Central memory CD4-positive, alpha-beta T cell (primary cell): Measurements from ENCODE around the gene C1QB.

ENCODE experiments used
- DNase-seq: peaks from one replicate; pipeline ENCODE4 v3.0.0; 2022
- total RNA-seq, 3 experiments: gene quantifications; one replicate each; lab custom pipeline; 2026; lab: John Stamatoyannopoulos, UW

C1QB gene, protein sequence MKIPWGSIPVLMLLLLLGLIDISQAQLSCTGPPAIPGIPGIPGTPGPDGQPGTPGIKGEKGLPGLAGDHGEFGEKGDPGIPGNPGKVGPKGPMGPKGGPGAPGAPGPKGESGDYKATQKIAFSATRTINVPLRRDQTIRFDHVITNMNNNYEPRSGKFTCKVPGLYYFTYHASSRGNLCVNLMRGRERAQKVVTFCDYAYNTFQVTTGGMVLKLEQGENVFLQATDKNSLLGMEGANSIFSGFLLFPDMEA
- 0 reads per million in 3 experiments for total RNA-seq

DNA sequence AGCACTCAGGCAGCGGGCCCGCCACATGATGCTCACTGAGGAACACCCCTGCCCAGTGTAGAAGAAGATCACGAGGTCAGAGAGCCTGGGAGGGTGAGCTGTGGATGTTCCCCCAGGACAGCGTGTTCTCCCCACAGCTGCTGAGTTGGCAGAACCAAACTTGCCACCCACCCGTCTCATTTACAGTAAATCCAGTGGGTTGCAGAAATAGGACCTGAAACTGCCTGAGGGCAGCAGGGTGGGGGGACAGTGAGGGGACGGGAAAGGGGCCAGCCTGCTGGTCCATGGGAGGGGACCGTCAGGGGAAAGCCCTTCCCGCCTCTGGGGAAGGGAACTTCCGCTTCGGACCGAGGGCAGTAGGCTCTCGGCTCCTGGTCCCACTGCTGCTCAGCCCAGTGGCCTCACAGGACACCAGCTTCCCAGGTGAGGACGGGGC, at the start of gene C1QB:
Gene C1QB, plus strand, starts transcription at position 356 of the 436 bp plus-strand sequence. CDS start 6,227 bp downstream, outside the sequence.
- DNase-seq = no peak

- DNase-seq = no peak
Measured at GRCh38 chr1:22606161-22606560, 46.9 kb upstream of the C1QB start.

GRCh38 chr1:22607154-22607553, 45.9 kb upstream of the C1QB start:
- no peak for DNase-seq

DNA sequence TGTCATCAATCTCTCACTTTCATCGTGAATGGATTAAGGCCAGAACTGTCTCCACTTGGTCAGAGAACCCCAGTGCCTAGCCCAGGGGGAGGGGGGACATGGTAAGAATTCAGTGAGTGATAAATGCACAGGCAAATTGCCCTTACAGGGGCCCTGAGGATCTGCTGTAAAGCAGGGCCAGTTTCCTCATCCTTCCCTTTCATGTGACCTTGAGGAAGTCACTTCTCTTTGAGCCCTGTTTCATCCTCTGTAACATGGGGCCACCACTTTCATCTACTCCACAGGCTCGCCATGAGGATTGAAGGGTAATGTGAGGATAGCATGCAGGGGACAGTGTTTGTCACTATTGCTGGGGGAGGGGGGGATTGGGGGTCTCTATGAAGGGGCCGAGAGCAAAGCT, 44.7 kb upstream of the C1QB start:
- no peak for DNase-seq

DNA sequence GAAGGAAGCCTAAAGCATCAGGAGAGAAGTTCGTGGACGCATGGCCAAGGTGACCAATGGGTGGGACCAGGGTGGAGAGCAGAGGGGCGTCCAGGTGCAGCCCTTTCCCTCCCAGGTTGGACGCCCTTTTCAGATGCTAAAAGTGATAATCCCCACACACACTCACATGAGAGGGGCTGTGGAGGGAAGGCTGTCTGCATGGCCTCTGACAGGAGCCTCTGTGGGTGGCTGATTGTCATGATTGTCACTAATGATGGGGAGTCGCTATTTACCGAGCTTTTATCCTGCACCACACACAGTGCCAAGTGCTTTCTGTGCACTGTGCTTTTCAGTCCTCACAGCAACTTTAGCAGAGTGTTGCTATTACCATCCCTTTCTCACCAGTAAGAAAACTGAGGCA, 43.7 kb upstream of the C1QB start:
- DNase-seq = no peak

DNA sequence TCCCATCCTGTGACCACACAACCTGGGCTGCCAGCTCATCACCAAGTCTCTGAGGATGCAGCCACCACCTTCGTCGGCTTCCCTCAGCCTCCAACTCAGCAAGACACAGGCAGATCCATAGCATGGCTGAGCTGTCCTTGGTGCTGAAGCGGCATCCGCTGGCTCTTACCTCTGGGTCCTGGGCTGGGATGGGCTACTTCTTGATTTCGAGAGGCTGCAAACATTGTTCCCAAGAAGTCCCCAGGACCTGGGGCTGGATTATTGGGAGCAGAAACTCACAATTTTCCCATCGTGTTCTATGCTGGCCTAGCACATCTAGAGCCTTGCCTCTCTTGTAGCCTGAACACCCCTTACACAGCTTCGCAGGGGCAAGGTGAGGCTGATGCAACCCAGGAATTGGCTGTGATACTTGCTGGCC, 41.5 kb upstream of the C1QB start:
- no peak for DNase-seq

- no peak for DNase-seq
Measured at GRCh38 chr1:22612671-22613571, 40.1 kb upstream of the C1QB start.

DNA sequence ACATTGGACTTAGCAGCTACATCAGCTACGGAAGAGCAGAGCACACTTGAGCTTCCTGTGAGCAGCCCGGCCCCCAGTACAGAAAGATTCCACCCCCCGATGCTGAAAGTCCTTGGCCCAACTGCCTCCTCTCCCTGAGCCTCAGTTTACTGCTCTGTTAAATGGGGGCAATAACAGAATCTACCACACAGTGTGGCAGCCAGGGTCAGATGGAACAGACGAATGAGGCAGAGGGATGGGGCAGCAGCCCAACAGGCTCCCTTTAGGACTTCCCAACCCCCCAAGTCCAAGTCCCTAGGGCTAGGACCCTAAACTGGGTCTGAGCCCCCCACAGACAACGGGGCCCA, 39.5 kb upstream of the C1QB start:
- no peak for DNase-seq

DNA sequence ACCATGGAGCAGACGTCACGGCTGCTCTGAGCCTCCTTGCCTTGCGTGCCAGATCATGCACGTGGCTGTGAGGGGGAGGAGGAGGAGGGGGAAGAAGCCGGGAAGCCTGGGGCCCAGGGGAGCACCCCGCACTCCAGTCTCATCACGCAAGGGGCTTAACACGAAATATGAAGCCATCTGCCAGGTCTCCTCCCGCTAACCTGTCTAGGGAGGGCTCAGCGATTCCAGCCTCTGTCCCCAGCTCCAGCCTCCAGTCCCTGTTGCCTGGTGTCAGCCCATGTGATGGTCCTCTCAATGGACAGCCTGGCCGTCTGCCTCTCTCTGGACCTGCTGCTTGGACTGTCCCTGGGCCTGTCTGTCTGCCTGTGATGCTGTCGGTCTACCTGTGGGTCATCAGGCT, 39.1 kb upstream of the C1QB start:
- DNase-seq = no peak

GRCh38 chr1:22615886-22616285, 37.1 kb upstream of the C1QB start:
- no peak for DNase-seq

- DNase-seq = no peak
Measured at GRCh38 chr1:22616571-22616970, 36.5 kb upstream of the C1QB start.

DNA sequence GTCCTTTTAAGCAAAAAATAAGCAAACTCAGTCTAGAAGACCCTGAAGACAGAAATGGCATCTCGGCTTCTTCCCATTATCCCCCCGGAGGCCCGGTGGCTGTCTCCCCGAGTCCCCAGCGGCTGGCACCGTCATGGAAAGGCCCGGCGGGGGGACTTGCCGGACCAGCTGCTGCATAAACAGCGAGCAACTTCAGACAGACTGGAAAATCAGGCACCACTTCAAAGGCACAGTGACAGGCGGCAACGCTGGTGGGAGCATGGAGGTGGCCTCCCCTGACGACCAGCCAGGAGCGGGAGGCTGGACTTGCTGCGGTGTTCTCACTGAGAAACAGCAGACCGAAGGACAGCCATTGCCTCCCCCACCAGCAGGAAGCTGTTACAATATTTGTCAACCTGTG, 35.0 kb upstream of the C1QB start:
- no peak for DNase-seq

DNA sequence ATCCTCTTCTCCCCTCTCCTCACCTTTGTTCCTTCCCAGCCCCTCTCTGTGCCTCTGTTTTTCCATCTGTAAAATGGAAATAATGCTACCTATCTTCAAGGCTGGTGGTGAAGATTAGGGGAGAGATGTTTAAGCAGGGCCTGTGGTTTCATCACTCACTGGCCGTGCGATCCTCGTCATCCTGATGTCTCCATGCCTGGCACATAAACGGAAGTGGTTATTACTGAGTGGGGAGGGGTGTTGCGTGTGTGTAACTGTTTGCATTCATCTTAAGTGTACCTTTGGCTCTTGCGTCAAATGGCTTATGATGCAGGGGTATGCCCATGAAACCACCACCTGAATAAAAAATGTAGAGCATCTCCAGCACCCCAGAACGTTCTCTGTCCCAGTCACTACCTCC, 33.8 kb upstream of the C1QB start:
- DNase-seq = no peak

GRCh38 chr1:22619798-22620197, 33.2 kb upstream of the C1QB start:
- no peak for DNase-seq

GRCh38 chr1:22621761-22622160, 31.3 kb upstream of the C1QB start:
- no peak for DNase-seq

GRCh38 chr1:22625262-22625925, 27.6 kb upstream of the C1QB start:
- DNase-seq = no peak

- no peak for DNase-seq
Measured at GRCh38 chr1:22626237-22627157, 26.5 kb upstream of the C1QB start.

GRCh38 chr1:22627331-22627730, 25.7 kb upstream of the C1QB start:
- no peak for DNase-seq

DNA sequence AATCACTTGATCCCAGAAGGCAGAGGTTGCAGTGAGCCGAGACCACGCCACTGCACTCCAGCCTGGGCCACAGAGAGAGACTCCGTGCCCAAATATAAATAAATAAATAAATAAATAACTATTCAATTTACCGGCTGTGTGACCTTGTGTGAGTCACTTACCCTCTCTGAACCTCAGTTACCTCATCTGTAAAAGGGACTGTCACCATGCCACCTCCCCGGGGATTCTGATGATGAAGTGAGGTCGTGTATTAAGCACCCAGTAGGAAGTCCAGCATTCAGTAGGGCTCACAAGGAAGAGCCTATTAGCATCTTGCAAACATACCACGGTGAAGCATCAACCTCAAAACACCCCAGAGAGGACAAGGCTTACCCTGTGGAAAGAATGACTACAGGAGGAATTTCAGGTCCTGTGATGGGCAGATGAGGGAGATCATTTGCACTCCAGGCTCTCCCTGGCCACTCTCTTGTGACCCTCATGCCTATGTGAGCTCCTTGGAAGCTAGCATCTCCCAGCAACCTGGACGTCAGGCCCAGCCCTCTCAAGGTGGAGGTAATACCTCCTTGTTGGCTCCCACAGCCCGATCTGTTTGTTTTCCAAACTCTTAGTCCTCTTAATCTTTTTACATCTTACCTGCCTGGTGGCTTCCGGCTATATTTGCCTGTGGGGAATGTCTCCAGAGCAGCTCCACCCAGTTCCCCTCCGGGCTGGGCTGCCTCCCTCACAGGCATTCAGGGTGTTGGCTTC, 24.2 kb upstream of the C1QB start:
- no peak for DNase-seq

DNA sequence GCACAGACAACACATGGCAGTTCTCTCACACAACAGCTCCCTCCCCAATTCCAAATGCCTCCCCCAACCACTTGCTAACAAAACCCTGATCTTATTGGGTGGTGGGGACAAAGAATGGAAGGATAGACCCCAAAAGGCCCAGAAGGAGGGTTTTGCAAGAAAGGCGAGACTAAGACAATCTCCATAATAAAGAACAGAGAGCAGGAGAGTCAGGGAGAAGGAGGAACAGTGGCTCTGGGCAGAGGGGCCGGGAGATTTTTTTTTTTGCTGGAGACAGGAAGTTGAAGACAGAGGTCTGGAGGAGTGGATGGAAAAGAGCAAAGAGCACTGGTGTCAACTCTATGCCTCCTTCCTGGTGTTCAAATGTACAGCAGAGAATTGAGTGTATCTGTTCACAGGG, 23.1 kb upstream of the C1QB start:
- no peak for DNase-seq

GRCh38 chr1:22633697-22634463, 19.2 kb upstream of the C1QB start:
- DNase-seq = no peak
